Esophagus muscularis mucosa (tissue), 4 donors: ENCODE results near the gene NAA11. TPM values are rescaled to one million over a fixed set of nuclear protein-coding genes. Genes with fewer than 3 reads are reported as not detected.
A peak's percentile ranks its signal among the peaks of the same experiment; 100 is the strongest.

Experiments
- DNase-seq: peaks from one replicate; pipeline ENCODE4 v3.0.0-alpha.2; 2017; ENCODE audit errors: extremely low spot score
- H3K27ac ChIP-seq, 4 donors: fragments of 200-600 bp; sonication (generic); replicated peaks in 1 of 4; 1 replicate in 3 of 4; 2 replicates in 1 of 4; pipeline ENCODE4 v1.5.1; 2016 to 2019; ENCODE audit warnings: mild to moderate bottlenecking in 1 of 4
- H3K27me3 ChIP-seq, 4 donors: fragments of 200-600 bp; sonication (generic); one replicate each; pipeline versions ENCODE4 v1.5.1 to v1.6.0; 2016 to 2019
- H3K36me3 ChIP-seq, 4 donors: fragments of 200-600 bp; sonication (generic); one replicate each; pipeline ENCODE4 v1.5.1; 2016 to 2019
- H3K4me1 ChIP-seq, 4 donors: fragments of 200-600 bp; sonication (generic); one replicate each; pipeline ENCODE4 v1.5.1; 2016 to 2019
- H3K4me3 ChIP-seq, 4 donors: fragments of 200-600 bp; sonication (generic); 1 replicate in 2 of 4; 2 replicates in 2 of 4; pipeline ENCODE4 v1.5.1; 2016 to 2019; ENCODE audit warnings: mild to moderate bottlenecking in 4 of 4, moderate library complexity in 1 of 4
- H3K9me3 ChIP-seq, 4 donors: fragments of 200-600 bp; sonication (generic); 1 replicate in 3 of 4; 2 replicates in 1 of 4; pipeline ENCODE4 v1.5.1; 2016 to 2019
- CTCF ChIP-seq, 3 experiments: fragments of 200-600 bp in 2 of 3; fragments of 450-650 bp in 1 of 3; sonication (generic) in 2 of 3; IDR thresholded peaks; one replicate each; pipeline ENCODE4 v1.5.1; 2017 to 2019; ENCODE audit warnings: antibody characterized with exemption in 3 of 3, mild to moderate bottlenecking in 2 of 3, moderate library complexity in 1 of 3
- EP300 ChIP-seq: sonication (generic); formaldehyde crosslinking; IDR thresholded peaks from one replicate; pipeline ENCODE4 v1.6.1; 2017; ENCODE audit warnings: antibody characterized with exemption
- POLR2A ChIP-seq: fragments of 450-650 bp; IDR thresholded peaks from one replicate; pipeline ENCODE4 v1.6.1; 2017; ENCODE audit warnings: antibody characterized with exemption, moderate library complexity, mild to moderate bottlenecking, low read depth
- POLR2AphosphoS5 ChIP-seq, 2 donors: sonication (generic); formaldehyde crosslinking; IDR thresholded peaks; one replicate each; pipeline ENCODE4 v1.6.1; 2017; ENCODE audit warnings: antibody characterized with exemption in 2 of 2
- WGBS: methylation state at CpG from one replicate; pipeline ENCODE4 v1.1.5; 2018; 5-methylcytosine and 5-hydroxymethylcytosine counted together
- intact Hi-C: fragments of 100-400 bp; cut with DNase I; formaldehyde crosslinking; loops from one replicate; pipeline ENCODE4 v1.15.1; 2023
- total RNA-seq, 4 donors: library from RNA; depleted of rRNA; stranded (reverse); fragments of >200 nt; gene quantifications; one replicate each; pipeline versions ENCODE4 v1.1.0 to v1.2.1, GENCODE V29; 2016

The NAA11 gene
- not detected for total RNA-seq

GRCh38 chr4:79325864-79326328, at the start of gene NAA11:
Gene NAA11 (minus strand): TSS chr4:79326061. CDS start chr4:79325877, 184 bp downstream.
- 90% methylated on average over 19 of the region's 19 CpGs for WGBS
- no peaks in the 10 kb centered on the region for H3K36me3 ChIP-seq
- no peaks in the 10 kb centered on the region for H3K27me3 ChIP-seq
- peaks cover 0 to 5% (median 0%) of the 10 kb centered on the region in 4 donors for H3K4me1 ChIP-seq
- no peak for TF ChIP-seq CTCF (IDR thresholded peaks at IDR 0.05)
- no peak for TF ChIP-seq POLR2AphosphoS5 (IDR thresholded peaks at IDR 0.05)
- intact Hi-C loops = no loop called here
- no peak for DNase-seq
- no peak within 1 kb of the TSS for H3K4me3 ChIP-seq
- H3K27ac ChIP-seq = no peak within 1 kb of the TSS
- no peaks in the 10 kb centered on the region for H3K9me3 ChIP-seq

GRCh38 chr4:79370026-79370425, 44.2 kb upstream of the NAA11 start:
- no peak for DNase-seq
- H3K4me1 ChIP-seq = peaks cover 0 to 17% (median 9%) of the 10 kb centered on the region in 4 donors
- H3K27me3 ChIP-seq = no peaks in the 10 kb centered on the region
- 71% methylated on average over 2 of the region's 2 CpGs for WGBS
- H3K9me3 ChIP-seq = no peaks in the 10 kb centered on the region
- no peak overlapping the region for H3K27ac ChIP-seq
- H3K4me3 ChIP-seq = no peak overlapping the region
- H3K36me3 ChIP-seq = no peaks in the 10 kb centered on the region
- TF ChIP-seq POLR2A (no peak), POLR2AphosphoS5 (IDR thresholded peaks at IDR 0.05) (no peak), CTCF (IDR thresholded peaks at IDR 0.05) (no peak), EP300 (no peak)
- intact Hi-C loops = no loop called here

GRCh38 chr4:79367096-79367495, 41.2 kb upstream of the NAA11 start:
- intact Hi-C loops = no loop called here
- no peak for DNase-seq
- no peaks in the 10 kb centered on the region for H3K27me3 ChIP-seq
- H3K4me1 ChIP-seq = peaks cover 0 to 17% (median 9%) of the 10 kb centered on the region in 4 donors
- no peaks in the 10 kb centered on the region for H3K36me3 ChIP-seq
- no peaks in the 10 kb centered on the region for H3K9me3 ChIP-seq
- H3K27ac ChIP-seq = no peak overlapping the region
- TF ChIP-seq POLR2A (no peak), POLR2AphosphoS5 (IDR thresholded peaks at IDR 0.05) (no peak), CTCF (IDR thresholded peaks at IDR 0.05) (no peak), EP300 (no peak)
- H3K4me3 ChIP-seq = no peak overlapping the region
- 91% methylated on average over 2 of the region's 2 CpGs for WGBS

- Histone ChIP-seq H3K4me3 (no peak overlapping the region), H3K36me3 (no peaks in the 10 kb centered on the region), H3K27ac (peak overlapping the region in 1 of 4 donors; percentile 18), H3K9me3 (no peaks in the 10 kb centered on the region), H3K4me1 (peaks cover 0 to 17% (median 9%) of the 10 kb centered on the region in 4 donors), H3K27me3 (no peaks in the 10 kb centered on the region)
- TF ChIP-seq POLR2AphosphoS5 (IDR thresholded peaks at IDR 0.05) = no peak
- no peak for TF ChIP-seq POLR2A
- no peak for TF ChIP-seq CTCF (IDR thresholded peaks at IDR 0.05)
- TF ChIP-seq EP300 = no peak
- intact Hi-C loops = no loop called here
- no peak for DNase-seq
Measured at GRCh38 chr4:79366422-79366821, 40.6 kb upstream of the NAA11 start.

GRCh38 chr4:79364061-79364460, 38.2 kb upstream of the NAA11 start:
- intact Hi-C loops = no loop called here
- Histone ChIP-seq H3K36me3 (no peaks in the 10 kb centered on the region), H3K4me1 (peaks cover 0 to 33% (median 24%) of the 10 kb centered on the region in 4 donors), H3K27ac (no peak overlapping the region), H3K4me3 (no peak overlapping the region), H3K27me3 (no peaks in the 10 kb centered on the region), H3K9me3 (no peaks in the 10 kb centered on the region)
- TF ChIP-seq POLR2AphosphoS5 (IDR thresholded peaks at IDR 0.05) (no peak), POLR2A (no peak), EP300 (no peak), CTCF (IDR thresholded peaks at IDR 0.05) (no peak)
- DNase-seq = no peak
- 93% methylated on average over 6 of the region's 6 CpGs for WGBS
